ENCODE measurements around the gene PIP5KL1. TPM values are rescaled to one million over a fixed set of nuclear protein-coding genes. Genes with fewer than 3 reads are reported as not detected.
A peak's percentile ranks its signal among the peaks of the same experiment; 100 is the strongest.

Gene PIP5KL1
- total RNA-seq, 1 donor from 2014 or later, result 5.8 TPM

DNA sequence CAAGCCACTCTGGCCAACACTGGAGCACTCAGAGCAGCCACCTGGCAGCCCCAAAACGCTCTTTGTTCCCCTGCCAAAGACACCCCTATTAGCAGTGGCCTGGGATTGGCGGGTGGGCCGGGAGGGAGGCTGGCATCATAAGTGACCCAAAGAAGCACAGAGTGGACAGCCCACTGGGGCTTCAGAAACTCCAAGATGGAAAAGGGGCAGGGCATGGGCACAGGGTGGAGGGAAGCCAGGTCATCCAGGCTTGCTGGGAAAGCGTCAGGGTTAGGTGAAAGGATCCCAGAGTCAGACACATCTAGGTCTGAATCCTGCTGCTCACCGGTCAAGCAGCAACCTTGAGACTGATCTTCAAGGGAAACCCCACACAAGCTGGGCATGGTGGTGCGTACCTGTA is 35.4 kb upstream of the PIP5KL1 start:
- Mint-ChIP-seq H3K27ac (peak overlapping the region; percentile 96), H3K4me3 (peak overlapping the region; percentile 80), H3K27me3 (no peaks in the 10 kb centered on the region), H3K9me3 (no peaks in the 10 kb centered on the region), H3K4me1 (ENCODE audit: unreplicated experiment) (peaks cover 65% of the 10 kb centered on the region), H3K36me3 (peaks cover 7% of the 10 kb centered on the region)
- DNase-seq (ENCODE audit: extremely low spot score, unreplicated experiment), result no peak
- TF ChIP-seq, protein P1, sequence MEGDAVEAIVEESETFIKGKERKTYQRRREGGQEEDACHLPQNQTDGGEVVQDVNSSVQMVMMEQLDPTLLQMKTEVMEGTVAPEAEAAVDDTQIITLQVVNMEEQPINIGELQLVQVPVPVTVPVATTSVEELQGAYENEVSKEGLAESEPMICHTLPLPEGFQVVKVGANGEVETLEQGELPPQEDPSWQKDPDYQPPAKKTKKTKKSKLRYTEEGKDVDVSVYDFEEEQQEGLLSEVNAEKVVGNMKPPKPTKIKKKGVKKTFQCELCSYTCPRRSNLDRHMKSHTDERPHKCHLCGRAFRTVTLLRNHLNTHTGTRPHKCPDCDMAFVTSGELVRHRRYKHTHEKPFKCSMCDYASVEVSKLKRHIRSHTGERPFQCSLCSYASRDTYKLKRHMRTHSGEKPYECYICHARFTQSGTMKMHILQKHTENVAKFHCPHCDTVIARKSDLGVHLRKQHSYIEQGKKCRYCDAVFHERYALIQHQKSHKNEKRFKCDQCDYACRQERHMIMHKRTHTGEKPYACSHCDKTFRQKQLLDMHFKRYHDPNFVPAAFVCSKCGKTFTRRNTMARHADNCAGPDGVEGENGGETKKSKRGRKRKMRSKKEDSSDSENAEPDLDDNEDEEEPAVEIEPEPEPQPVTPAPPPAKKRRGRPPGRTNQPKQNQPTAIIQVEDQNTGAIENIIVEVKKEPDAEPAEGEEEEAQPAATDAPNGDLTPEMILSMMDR (conservative IDR thresholded peaks at IDR 0.05), result no peak

DNA sequence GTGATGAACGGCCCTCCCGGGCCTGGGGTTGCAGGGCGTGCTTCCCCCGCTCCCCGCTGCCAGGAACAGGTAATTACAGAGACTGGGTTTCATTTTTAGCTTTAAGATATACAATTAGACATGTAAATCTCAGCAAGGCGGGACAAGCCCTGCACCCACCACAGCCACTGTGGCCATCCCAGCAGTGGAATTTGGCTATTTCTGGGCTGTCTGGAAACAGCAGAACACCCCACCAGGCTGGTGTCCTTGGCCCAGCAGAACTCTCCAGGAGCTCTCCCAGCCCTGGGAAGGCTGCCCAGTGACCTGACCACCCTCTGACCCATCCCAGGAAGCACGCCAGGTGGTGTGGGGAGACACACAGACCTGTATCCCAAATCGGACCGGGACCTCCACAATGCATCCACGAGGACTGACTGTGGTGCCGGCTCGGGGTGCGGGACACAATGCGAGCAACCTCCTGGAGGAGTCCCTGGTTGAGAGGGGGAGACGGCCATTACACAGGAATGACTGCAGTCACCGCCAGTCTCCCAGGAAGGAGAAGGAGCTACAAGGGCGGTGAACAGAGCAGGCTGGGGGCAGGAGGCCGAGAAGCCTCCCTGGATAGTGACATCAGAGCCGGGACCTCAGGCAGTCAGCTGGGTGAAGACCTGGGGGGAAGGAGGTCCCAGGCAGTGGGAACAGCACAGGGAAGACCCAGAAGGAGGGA is 32.9 kb upstream of the PIP5KL1 start:
- H3K4me3 Mint-ChIP-seq, result peak overlapping the region; percentile 28
- no peaks in the 10 kb centered on the region for H3K9me3 Mint-ChIP-seq
- peaks cover 10% of the 10 kb centered on the region for H3K36me3 Mint-ChIP-seq
- DNase-seq (ENCODE audit: extremely low spot score, unreplicated experiment), result no peak
- H3K27me3 Mint-ChIP-seq, result no peaks in the 10 kb centered on the region
- H3K4me1 Mint-ChIP-seq (ENCODE audit: unreplicated experiment), result peaks cover 54% of the 10 kb centered on the region
- peak overlapping the region; percentile 77 for H3K27ac Mint-ChIP-seq
- TF ChIP-seq, protein P1 (conservative IDR thresholded peaks at IDR 0.05), result no peak

DNA sequence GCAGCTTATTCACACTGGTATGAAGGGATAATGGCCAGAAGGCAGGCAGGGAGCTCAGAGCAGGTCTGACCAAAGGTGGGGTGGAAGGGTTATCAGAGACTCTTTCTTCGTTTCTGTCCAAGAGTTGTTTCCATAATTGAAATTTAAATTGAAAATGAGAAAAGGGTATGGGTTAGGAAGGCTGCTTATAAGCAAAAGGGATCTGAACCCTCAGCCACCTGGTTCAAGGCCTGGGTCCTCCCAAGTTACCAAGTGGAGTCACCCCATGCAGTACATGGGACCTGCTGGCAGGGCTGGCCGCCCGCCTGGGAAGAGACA is 32.4 kb upstream of the PIP5KL1 start:
- peak overlapping the region; percentile 77 for H3K27ac Mint-ChIP-seq
- H3K4me1 Mint-ChIP-seq (ENCODE audit: unreplicated experiment), result peaks cover 49% of the 10 kb centered on the region
- no peaks in the 10 kb centered on the region for H3K9me3 Mint-ChIP-seq
- peaks cover 11% of the 10 kb centered on the region for H3K36me3 Mint-ChIP-seq
- DNase-seq (ENCODE audit: extremely low spot score, unreplicated experiment), result no peak
- H3K4me3 Mint-ChIP-seq, result peak overlapping the region; percentile 28
- H3K27me3 Mint-ChIP-seq, result no peaks in the 10 kb centered on the region
- TF ChIP-seq, protein P1 (conservative IDR thresholded peaks at IDR 0.05), result no peak

DNA sequence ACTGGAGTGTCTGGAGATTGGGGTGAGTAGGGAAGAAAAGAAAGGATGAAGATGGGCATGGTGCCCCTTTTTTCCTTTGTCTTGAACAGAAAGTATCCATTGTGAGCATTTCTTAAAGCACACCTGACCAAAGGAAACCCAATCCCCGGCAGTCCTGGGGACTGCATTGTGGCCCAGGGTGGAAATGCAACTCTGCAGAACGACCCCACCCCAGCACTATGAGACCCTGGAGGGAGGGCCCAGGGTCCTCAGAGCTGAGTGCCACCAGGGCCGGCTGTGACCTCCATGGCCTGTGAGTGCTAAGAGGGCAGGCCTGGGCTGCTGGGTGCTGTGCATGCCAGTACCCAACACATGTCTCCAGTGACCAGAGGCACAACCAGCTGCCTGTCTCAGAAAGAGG is 31.7 kb upstream of the PIP5KL1 start:
- H3K4me1 Mint-ChIP-seq (ENCODE audit: unreplicated experiment), result peaks cover 48% of the 10 kb centered on the region
- no peak for DNase-seq (ENCODE audit: extremely low spot score, unreplicated experiment)
- H3K9me3 Mint-ChIP-seq, result no peaks in the 10 kb centered on the region
- H3K27me3 Mint-ChIP-seq, result no peaks in the 10 kb centered on the region
- no peak overlapping the region for H3K4me3 Mint-ChIP-seq
- H3K36me3 Mint-ChIP-seq, result peaks cover 14% of the 10 kb centered on the region
- TF ChIP-seq, protein P1 (conservative IDR thresholded peaks at IDR 0.05), result no peak
- peak overlapping the region; percentile 77 for H3K27ac Mint-ChIP-seq

DNA sequence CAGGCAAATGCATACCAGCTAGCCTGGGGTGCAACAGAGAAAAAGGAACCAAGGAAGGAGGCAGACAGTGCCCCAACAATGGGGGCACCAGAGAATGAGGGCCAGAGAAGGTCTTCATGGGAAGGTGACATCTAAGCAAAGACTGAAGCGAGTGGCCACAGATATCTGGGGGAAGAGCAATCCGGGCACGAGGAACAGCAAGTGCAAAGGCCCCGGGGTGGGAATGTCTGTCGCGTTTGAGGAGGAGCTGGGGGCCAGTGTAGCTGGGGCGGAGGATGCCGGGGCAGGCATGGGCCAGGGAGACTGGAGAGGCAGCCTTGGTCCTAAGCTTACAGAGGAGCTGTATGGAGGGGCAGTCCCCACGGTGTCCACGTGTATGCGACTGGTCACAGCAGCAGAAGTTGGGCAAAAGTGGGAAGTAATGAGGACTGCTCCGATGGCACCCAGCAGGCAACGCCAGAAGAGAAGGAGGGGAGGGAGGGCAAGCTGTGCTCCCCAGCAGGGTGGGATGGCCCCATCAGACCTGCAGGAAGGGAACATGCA is 31.1 kb upstream of the PIP5KL1 start:
- TF ChIP-seq, protein P1 (conservative IDR thresholded peaks at IDR 0.05), result no peak
- peaks cover 48% of the 10 kb centered on the region for H3K4me1 Mint-ChIP-seq (ENCODE audit: unreplicated experiment)

More for the DNA sequence above, 31.1 kb upstream of the PIP5KL1 start:
- no peak for DNase-seq (ENCODE audit: extremely low spot score, unreplicated experiment)
- H3K4me3 Mint-ChIP-seq, result no peak overlapping the region
- peaks cover 14% of the 10 kb centered on the region for H3K36me3 Mint-ChIP-seq
- H3K27me3 Mint-ChIP-seq, result no peaks in the 10 kb centered on the region
- H3K9me3 Mint-ChIP-seq, result no peaks in the 10 kb centered on the region
- H3K27ac Mint-ChIP-seq, result no peak overlapping the region

Measured in type B pancreatic cell (in vitro differentiated cells).